GM18498 (cell line): Measurements from ENCODE around the gene AMER1.
"Not testable (repeated sequence)": the region's sequence is repeated elsewhere in the genome, so short reads cannot be mapped to it uniquely, and the experiment has no call there.

Experiments
- ATAC-seq: cut with Tn5 transposase; IDR thresholded peaks from one replicate; pipeline ENCODE4 v1.9.1; 2021; ENCODE audit warnings: mild to moderate bottlenecking, moderate library complexity; ENCODE audit not compliant: unreplicated experiment

Gene AMER1

DNA sequence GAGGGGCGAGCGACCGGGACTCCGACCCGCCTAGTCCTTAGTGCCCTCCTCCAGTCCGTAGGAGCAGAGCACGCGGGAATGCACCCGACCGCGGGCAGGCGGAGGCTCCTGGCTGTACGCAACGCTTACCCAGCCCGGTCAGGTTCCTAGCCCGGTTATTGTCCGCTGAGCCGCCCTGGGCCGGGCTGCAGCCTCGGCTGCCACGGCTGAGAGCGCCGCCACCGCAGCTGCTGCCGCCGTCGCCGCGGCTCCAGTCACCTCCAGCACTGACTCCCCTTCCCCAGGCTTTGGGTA lies at the start of gene AMER1:
AMER1 (minus strand) TSS at position 268 of the 294 bp plus-strand sequence. CDS start 12,422 bp downstream, outside the sequence.
- ATAC-seq: peak; percentile 41

DNA sequence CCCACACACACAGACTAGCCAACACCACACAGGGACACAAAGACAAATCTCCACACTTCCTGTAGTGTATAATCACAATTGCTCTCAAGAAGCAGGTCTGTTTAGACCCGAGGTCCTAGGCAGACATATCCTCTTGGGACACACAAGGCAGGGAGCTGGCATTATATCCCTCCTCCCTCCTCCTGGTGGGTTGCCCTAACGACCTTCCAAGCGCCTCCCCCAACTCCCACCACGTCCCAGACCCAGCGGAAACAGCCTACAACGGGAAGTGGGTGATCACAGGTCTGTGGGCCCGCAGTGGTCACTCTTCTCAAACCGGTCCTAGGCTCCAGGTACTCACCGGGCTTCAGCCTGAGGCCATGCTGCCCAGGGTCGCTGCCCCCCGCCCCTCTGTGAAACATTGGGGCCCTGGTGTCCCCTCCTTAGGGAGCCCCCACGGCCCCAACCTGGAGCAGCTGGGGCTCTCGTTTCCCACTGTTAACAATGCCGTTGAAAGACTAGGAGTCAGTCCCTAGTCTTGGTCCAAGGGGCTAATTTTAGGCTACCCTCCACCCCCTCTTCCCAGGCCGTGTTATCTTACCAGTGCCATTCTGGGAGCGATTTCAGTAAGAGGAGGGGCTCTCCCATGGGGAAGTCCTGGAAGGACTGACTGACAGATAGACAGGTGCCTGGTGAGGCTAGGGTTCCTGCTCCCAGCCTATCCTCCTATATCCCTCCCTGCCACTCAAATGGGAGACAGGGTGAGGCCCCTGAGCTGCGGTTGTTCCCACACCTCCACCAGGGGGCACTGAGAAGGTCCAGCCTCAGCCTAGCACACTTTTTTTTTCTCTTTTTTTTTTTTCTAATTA lies 24.8 kb upstream of the AMER1 start, which contains the start of gene ASB12:
ASB12 (minus strand) TSS at position 485 of the 848 bp plus-strand sequence. CDS start 4,957 bp downstream, outside the sequence.
- ATAC-seq: no peak

DNA sequence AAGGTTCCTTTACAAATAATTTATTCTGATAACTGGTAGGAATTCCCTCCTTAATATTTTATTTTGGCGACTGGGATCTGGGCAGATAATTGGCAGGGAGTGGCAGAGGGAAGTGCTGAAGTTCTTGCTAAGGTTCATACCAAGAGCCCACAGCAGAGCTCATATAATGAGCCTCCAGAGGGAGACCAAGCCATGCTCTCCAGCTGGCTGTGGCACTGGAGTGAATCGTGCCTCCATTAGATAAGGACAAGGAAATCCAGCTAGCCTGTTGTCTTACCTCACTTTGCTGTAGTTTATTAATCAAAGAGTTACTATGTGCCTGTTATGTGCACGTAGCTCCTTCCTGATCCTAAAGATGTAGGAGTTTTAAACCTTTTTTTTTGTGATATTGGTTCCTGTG lies 23.6 kb upstream of the AMER1 start:
- ATAC-seq: no peak

DNA sequence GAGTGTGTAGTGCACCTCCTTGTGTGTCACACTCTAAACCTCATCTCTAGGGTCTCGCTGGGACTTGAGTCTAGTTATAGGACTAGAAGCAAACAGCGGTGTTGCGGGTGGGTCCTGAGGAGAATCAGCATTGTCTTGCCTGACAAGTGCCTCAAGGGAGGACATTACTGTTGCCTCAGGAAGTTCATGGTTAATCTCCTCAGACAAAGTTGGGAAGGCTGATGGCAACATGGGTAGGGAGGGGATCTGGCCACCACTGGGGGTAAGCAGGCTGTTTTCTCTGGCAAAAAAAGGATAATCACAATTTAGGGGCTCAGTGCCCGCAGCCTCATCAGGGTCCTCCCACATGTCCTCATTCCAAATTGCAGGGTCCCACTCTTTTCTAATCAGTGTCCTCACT lies 12.5 kb upstream of the AMER1 start:
- ATAC-seq: no peak

DNA sequence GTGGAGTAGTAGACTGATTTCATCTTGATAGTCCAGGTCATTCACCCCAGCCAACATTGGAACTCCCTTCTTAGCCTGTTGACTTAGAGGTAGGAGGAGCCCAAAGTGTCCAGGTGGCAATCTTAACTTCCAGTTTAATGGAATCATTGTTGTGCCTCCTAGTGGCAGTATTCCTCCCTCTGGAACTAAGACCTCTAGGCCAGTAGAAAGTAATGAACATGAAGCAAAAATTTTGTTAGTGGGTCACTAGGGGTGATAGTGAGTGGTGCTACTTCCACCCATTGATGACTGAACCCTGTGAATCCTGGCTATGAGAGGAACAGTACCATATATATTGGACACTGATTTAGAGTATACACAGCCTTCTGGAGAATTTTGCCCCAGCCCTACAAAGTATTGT lies 8.5 kb upstream of the AMER1 start:
- not testable (repeated sequence) for ATAC-seq

DNA sequence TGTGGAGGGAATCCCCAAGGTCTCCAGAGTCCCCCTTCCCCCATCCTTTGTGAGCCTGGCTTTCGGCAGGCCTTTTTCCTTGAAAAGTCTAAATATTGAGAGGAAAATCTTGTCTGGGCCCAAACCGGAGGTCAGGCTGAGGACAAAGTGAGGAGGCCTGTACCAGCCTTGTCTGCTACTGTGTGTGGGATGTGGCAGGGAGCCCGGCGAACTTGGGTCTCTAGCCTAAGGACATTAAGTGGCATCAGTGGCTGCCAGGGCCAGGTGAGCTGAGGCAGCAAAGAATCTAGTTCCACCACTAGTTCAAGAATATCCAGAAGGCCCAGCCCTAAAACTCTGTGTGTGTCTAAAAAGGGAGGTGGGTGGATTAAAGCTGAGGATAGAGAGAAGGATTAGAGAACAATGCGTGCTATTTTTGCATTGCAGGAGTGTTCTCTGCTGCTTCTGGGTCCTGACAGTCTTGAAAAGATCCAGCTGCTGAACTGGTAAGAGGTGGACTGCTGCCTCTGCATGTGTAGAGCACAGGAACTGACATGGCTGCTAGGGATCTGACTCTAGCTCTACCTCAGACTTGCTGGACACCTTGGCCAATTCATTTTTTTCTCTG lies 1.2 kb upstream of the AMER1 start:
- ATAC-seq: no peak

DNA sequence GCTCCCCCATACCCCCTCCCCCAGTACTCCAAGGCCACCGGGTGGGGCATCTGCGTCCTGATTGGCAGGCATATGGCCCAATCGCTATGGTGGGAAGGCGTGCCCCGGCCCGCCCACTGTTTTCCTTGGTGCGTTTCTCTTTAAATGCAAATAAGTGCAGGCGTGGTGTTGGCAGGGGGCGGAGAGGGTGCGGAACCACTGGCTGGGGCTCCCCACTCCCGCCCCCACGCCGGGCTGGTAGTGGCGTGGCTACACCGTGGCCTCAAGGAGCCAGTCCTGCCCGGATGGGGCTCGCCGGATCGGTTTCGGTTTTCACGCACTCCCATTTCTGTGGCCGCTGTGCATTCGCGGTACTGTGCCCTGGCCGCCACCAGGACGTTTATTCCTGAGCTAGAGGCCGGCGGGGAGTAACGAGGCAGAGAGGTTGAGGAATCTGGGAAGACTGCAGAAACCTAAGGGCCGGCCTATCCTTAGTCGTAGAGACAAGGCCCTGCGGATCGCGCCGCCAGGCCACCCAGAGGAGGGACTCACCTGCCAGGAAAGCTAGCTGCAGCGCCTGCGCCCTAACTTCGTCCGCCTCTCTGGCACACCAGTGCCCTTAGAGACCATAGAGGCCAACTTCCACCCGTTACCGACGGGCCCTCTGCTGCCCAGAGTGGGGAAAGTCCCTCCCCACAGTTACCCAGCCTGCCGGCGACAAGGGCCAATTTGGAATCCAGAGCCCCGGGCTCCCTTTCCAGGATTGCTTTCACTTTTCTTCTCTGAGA lies 410 bp upstream of the AMER1 start:
- ATAC-seq: peak; percentile 93

DNA sequence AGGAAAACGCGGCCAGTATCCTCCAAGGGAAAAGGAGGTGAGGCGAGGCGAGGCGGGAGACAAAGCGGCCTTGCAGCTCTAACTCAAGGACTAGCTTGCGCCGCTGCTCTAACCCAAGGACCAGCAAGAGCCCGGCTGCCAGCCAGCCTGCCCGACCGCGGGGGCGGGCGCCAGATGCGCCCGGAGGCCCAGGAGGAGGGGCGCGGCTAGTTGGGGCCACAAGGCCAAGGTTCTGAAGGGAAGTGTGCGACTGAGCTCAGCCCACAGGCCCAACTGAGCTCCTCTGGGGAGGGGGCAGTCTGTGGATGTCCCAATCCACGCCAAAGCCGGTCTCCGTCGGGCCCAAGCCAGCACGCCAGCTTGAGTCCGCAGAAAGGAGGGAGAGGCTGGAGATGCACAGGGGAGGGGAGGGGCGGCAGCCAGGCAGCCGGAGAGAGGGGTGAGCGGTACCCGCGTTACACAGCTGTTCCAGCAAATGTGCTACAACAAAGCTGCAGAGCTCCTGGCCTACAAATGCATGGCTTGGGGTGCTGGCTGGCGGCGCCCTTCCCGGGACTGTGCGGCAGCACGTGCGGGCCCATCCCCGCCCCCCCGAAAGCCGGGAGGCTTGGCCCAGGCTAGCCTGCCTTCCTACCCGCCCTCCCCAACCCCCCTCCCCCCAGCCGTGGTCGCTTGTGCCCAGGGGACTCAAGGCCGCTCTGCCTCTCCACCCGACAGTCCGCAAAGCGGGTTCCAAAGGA lies 637 bp downstream of the AMER1 start:
- peak; percentile 8 for ATAC-seq

DNA sequence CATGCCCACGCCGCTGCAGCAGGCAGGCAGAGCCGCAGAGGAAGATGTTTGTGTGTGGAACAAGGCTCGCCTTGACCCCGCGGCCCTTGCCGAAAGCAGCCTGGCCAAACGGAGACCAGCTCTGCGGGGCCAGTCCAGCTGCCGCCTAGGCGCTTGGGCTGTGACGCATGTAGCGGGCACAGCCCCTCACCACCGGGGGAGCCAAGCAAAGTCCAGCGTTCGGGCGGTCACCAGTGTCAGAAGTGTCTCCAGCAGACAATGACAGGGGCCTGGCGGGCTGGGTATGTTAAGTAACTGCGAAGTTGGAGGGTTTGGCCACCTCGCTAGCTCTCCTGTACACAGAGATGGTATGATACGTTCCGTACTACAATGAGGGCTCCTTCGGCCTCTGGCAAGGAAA lies 1.3 kb downstream of the AMER1 start:
- ATAC-seq: no peak

DNA sequence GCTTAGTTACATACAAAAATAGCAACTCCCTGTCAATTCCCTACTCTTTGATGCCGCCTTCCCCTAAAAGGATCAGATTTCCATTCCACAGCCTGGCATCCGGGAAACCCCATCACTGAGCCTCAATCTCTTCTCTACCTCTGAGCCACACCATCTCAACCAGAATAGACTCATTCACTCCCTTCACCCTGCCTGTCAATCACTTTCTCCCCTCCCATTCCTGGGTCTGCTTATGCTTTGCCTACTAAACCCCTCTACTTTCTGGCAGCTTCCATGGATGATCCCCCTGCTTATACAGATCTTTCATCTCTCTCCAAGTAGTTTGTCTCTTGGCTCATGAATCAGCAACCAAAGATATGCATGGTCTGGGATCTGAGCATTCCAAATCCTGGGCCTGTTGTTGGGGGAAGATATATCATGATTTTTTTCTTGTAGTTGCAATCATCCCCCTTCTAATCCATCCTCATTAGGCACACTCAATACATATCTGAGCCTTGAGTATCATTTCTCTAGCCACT lies 2.6 kb downstream of the AMER1 start:
- ATAC-seq: no peak

DNA sequence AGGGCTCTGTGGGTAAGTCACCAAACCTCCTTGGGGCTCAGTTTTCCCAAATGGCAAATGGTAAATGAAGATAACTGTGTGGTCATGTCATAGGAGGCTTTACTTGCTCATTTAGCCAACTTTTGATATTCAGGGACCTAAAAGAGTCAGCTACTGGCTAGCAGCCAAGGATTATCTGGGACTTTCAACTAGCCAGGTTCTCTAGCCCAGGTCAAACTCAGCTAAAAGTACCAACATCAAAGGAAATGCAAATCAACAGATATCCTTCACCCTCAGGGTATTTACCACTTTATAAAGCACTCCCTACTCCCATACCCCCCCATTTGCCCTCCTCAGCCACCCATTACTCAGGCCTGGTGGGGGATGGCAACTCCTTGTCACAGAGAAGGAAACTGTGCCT lies 7.5 kb downstream of the AMER1 start:
- no peak for ATAC-seq

DNA sequence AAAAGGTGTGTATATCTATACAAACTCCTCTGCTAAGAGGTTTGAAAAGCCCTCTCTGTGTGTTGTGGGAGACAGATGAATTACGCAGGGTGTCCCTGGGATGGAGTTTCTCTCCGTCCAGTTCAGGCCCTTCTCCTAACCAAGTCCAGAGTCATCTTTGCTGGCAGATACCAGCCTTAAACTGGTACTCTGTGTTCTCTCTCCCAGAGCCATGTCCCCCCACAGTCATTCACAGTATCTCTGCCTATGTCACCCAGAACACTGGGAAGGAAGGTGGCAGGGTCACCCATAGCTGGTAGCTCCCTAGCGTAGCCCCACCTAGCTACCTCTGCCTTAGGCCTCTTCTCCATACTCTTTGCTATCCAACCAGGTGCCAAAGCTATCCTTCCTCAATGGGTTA lies 8.9 kb downstream of the AMER1 start:
- ATAC-seq: no peak

DNA sequence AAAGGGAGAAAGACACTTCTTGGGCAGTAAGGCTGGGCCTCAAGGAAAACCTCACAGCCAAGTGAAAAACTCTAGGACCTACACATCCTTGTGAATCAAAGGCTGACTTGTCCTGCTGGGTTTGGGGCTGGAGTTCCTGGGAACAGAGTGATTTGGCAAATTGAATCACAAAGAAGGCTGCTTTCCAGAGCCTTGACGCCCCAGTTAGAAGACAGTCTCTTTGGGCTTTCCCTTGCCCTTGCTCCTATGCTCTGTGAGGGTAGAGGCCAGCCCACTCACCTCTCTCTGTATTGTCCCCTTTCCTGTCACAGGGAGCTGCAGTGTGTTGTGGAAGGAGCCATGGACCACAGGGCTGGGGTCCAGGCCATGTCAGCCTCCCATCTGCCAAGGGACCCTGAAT lies 9.6 kb downstream of the AMER1 start:
- ATAC-seq: no peak

DNA sequence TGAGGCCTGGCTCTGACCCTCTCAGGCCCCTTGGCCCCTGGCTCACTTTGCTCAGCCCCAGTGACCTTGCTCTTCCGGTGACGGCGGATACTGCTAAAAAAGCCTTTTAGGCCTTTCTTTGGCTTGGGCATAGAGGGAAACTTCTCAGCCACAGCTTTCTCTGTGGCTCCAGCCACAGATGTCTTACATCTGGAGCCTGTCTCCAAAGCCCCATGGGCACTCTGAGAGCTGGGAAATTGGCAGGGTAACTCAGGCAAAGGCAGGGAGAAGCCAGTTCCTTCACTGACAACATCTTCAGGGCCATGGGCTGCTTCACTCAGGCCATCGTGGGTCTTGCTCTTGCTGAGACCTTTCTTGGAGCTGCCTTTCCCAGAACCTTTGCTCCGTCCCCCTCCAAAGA lies 12.8 kb downstream of the AMER1 start:
- ATAC-seq: no peak

DNA sequence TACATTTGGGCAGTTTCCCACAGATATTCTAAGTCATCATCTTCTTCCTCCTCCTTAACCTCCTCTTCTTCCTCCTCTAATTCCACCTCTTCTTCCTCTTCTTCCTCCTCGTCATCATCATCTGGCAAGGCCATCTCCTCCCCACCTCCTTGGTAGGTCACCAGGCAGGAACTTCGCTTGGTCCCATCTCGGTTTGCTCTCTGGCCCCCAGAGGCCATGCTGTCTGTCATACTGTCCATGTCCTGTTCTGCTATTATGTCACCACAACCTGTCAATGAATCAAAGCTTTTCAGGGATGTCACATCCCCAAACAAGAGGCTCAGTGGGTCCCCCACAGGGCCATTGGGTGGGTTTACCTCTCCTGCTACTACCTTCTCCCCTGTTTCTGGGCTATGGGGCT lies 13.5 kb downstream of the AMER1 start:
- ATAC-seq: no peak

DNA sequence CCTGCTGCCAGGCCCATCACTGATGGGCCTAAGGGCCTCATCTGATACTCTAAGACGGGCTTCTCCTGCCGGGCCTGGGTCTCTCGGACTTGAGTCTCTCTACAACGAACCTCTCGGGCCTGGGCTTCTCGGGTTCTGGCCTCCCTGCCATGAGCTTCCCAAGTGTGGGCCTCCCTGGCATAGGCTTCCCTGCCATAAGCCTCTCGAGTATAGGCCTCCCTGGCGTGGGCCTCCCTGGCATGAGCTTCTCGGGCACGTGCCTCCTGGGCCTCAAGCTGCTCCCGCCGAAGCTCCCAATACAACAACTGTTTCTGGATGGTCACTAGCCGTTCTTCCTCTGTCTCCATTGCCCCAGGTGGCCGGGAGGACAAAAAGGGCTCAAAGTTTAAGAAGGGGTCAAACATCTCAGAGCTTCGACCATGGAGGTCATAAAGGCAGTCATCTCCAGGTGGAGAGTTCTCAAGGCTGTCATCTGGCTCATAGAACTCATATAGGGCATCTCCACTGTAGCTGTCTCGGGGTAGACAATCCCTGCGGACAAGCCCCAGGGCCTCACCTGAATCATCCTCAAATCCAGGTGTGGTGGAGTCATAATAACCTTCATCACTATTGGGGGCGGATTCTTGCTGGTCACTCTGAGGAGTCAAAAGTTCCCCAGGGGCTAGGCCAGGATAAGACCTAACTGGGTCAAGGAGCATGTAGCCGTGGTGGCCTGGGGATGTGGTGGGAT lies 14.1 kb downstream of the AMER1 start:
- ATAC-seq: no peak

DNA sequence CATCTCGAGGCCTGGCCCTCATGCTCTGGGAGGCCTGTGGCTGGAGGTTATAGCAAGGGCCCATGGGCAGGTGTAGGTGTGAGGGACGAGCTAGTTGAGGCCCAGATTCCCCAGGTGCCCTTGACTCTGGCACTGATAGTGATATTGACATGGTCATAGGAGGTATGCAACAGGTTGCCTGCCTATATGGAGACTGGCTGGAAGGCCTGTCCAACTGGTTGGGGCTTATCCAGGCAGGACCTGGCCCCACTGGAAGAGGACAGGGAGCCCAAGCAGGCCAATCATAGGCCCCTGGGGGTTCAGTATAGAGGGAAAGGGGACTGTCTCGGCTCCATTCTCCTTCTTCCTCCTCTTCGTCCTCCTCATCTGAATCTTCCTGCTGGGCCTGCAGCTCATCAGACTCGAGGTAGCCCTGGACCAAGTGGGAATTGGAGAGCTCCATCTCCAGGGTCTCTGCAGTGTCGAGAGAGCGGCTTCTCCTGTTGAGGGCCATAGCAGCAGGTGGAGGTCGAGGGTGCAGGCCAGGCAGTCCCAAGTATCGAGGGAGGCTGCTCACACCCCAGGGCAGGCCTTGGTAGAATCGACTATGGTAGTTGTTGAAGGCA lies 15.3 kb downstream of the AMER1 start:
- ATAC-seq: no peak

DNA sequence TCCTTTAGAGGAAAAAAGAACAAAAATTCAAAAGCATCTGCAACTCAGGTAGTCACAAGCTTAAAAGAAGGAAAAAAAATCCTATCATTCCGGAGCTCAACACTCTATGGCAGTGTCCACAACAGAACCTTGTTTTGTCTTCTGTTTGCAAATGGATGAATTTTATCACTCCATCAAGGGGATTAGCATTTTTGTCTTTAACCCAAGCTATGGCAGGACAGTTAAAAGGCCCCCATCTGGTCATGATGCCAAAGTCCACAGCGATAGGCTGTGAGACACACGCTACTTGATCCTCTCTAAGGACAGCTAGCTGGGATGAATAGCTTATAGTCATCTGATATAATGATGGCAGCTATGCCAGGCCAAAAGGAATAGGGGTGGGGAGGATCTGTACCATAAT lies 16.6 kb downstream of the AMER1 start:
- no peak for ATAC-seq

DNA sequence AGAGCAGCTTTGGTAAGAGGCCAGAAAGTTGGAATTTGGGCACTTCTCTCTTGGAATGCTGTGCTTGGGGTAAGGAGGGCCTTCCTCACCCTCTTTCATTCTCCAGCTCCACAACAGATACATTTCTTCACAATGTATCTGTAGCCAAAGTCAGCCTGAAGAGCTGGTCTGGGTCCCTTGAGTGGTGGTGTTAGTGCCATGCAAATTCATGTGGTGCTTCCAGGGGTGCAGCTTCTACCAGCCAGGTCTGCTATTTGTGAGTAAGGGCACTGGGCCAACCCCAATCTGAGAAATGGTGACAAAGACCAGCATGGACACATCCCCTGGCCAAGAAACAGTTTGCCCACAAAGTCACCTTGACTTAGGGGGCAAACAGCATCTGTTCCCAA lies 17.8 kb downstream of the AMER1 start:
- no peak for ATAC-seq
